Ascending aorta (tissue), 2 donors: ENCODE results near the gene ULK3. TPM values are rescaled to one million over a fixed set of nuclear protein-coding genes. Genes with fewer than 3 reads are reported as not detected.

ENCODE experiments used
- DNase-seq, 2 donors: peaks; one replicate each; pipeline ENCODE4 v3.0.0-alpha.2; 2019; ENCODE audit warnings: low spot score in 2 of 2
- H3K27ac ChIP-seq, 2 donors: fragments of 200-600 bp; sonication (generic); one replicate each; pipeline ENCODE4 v1.5.1; 2016 to 2017; ENCODE audit warnings: mild to moderate bottlenecking in 1 of 2
- H3K27me3 ChIP-seq: fragments of 200-600 bp; sonication (generic); one replicate; pipeline ENCODE4 v1.5.1; 2017
- H3K36me3 ChIP-seq, 2 donors: fragments of 200-600 bp; sonication (generic); one replicate each; pipeline ENCODE4 v1.5.1; 2016
- H3K4me1 ChIP-seq, 2 donors: fragments of 200-600 bp; sonication (generic); one replicate each; pipeline ENCODE4 v1.5.1; 2016 to 2017; ENCODE audit warnings: mild to moderate bottlenecking in 1 of 2
- H3K4me3 ChIP-seq, 2 donors: fragments of 200-600 bp; sonication (generic); one replicate each; pipeline ENCODE4 v1.5.1; 2016 to 2017; ENCODE audit warnings: mild to moderate bottlenecking in 1 of 2
- H3K9me3 ChIP-seq, 2 donors: fragments of 200-600 bp; sonication (generic); one replicate each; pipeline ENCODE4 v1.5.1; 2016
- CTCF ChIP-seq, 3 experiments: fragments of 200-600 bp in 2 of 3; fragments of 450-650 bp in 1 of 3; sonication (generic) in 2 of 3; IDR thresholded peaks; one replicate each; pipeline ENCODE4 v1.5.1; 2016 to 2019; ENCODE audit warnings: antibody characterized with exemption in 3 of 3, mild to moderate bottlenecking in 1 of 3, moderate library complexity in 1 of 3
- intact Hi-C: fragments of 100-400 bp; cut with DNase I; formaldehyde crosslinking; loops from one replicate; pipeline ENCODE4 v1.15.1; 2023
- total RNA-seq: library from RNA; depleted of rRNA; stranded (reverse); fragments of >200 nt; gene quantifications from one replicate; pipeline ENCODE4 v1.1.0, GENCODE V29; 2016

ULK3 gene
- total RNA-seq, 1 donor from 2014 or later = 54.0 TPM

DNA sequence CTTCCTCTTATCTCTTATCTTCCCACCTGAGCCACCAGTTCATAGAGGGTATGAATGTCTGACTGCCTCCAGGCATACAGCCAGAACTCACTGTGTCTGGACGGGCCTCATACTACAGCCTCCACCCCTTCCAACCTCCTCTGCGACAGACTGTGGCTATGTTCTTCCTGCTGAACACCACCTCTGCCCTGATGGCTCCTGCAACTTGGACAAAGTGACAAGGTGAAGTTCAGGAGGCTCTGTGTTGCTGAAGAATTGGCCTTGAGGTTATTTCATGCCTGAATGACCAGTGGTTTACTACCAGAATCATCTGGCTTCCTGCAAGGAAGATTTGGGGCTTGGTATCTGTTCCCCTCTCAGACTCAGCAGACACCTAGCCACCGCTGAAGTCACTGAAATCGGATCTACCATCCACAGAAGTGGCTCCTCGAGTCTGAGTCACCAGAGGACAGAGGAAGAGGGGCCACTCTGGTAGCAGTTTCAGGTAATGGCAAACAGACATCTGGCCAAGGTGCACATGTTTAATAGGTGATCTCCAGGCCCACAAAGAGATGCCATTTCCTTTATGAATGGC is 14.2 kb upstream of the ULK3 start:
- H3K4me1 ChIP-seq = peaks cover 0 to 5% of the 10 kb centered on the region in 2 donors

GRCh38 chr15:74856537-74856936 is 13.6 kb upstream of the ULK3 start:
- H3K9me3 ChIP-seq = no peaks in the 10 kb centered on the region
- no peak overlapping the region for H3K27ac ChIP-seq
- peaks cover 0 to 5% of the 10 kb centered on the region in 2 donors for H3K4me1 ChIP-seq
- intact Hi-C loops = no loop called here
- H3K27me3 ChIP-seq = no peaks in the 10 kb centered on the region
- no peak for TF ChIP-seq CTCF (IDR thresholded peaks at IDR 0.05)
- H3K36me3 ChIP-seq = peaks cover 27 to 29% of the 10 kb centered on the region in 2 donors
- DNase-seq = no peak
- no peak overlapping the region for H3K4me3 ChIP-seq

More for the DNA sequence above, 14.2 kb upstream of the ULK3 start:
- Histone ChIP-seq H3K36me3 (peaks cover 21 to 23% of the 10 kb centered on the region in 2 donors), H3K27me3 (no peaks in the 10 kb centered on the region), H3K27ac (no peak overlapping the region), H3K9me3 (no peaks in the 10 kb centered on the region), H3K4me3 (no peak overlapping the region)
- no peak for DNase-seq
- no peak for TF ChIP-seq CTCF (IDR thresholded peaks at IDR 0.05)
- intact Hi-C loops = no loop called here

DNA sequence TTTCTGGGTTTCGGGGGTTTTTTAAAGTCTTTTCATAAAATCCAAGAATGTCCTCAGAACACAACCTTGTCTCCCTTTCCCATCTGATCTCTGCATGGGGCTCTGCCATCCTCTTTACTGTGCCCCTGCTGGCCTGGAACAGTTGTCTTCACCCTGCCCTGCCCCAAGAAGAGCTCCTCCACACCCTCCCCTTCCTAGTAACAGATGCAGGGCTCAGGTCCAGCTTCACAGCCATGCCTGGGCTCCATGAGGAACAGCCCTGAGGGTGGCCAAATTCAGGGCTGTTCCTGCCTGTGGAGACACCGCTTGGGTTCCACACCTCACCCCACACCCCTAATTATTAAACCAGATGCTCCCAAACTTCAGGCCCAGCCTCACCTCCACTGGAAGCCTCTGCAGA is 12.9 kb upstream of the ULK3 start:
- H3K9me3 ChIP-seq = no peaks in the 10 kb centered on the region
- no peak overlapping the region for H3K27ac ChIP-seq
- peaks cover 34 to 36% of the 10 kb centered on the region in 2 donors for H3K36me3 ChIP-seq
- H3K4me3 ChIP-seq = no peak overlapping the region
- intact Hi-C loops = no loop called here
- peaks cover 0 to 5% of the 10 kb centered on the region in 2 donors for H3K4me1 ChIP-seq
- H3K27me3 ChIP-seq = no peaks in the 10 kb centered on the region
- no peak for TF ChIP-seq CTCF (IDR thresholded peaks at IDR 0.05)
- DNase-seq = no peak

DNA sequence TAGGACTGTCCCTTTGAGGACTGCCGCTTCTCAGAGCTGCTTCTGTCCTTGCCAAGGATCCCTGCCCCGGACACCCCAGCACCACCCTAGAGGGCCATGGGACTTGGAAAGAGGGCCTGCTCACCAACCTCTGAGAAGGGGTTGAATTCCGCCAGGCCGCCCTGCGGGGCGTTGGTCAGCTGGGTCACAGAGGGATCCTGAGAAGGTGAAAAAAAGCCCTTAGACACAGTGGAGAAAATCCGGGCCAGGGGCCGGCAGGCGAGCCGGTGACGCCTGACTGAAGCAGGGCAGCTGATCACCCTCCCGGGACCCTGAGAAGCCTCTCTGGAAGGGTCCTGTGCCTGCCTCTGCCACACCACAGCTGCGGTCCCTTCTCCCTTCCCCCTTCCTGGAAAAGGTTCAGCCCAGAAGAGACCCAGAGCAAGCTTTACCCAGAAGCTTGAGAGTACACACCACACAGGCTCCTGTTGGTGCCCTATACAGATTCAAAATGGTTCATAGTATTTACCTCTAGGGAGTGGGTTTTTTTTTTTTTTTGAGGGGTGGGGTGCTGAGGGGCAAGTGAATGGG is 11.6 kb upstream of the ULK3 start:
- Histone ChIP-seq H3K4me1 (peaks cover 0 to 2% of the 10 kb centered on the region in 2 donors), H3K4me3 (no peak overlapping the region), H3K27ac (no peak overlapping the region), H3K36me3 (peaks cover 47 to 49% of the 10 kb centered on the region in 2 donors), H3K9me3 (no peaks in the 10 kb centered on the region), H3K27me3 (no peaks in the 10 kb centered on the region)
- intact Hi-C loops = no loop called here
- no peak for DNase-seq
- no peak for TF ChIP-seq CTCF (IDR thresholded peaks at IDR 0.05)

DNA sequence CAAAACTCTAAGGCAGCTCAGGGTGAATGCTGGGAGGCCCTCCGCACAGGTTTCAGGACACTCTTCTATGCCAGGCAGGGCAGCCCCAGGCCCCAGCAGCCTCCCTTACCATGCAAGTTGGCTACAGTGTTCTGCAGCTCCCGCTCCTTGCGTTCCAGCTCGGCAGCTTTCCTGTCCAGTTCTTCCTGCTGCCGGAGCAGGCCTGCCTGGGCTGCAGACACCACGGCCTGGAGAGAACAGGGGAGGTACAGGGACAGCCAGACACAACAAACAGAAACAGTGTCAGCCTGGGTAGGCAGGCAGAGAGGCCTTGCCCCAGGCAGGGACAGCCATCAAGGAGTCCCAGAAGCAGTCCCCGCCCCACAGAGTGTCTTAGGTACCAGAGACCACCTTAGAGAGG is 9.0 kb upstream of the ULK3 start:
- H3K36me3 ChIP-seq = peaks cover 65 to 74% of the 10 kb centered on the region in 2 donors
- no peak overlapping the region for H3K4me3 ChIP-seq
- H3K4me1 ChIP-seq = no peaks in the 10 kb centered on the region
- intact Hi-C loops = no loop called here
- no peak for DNase-seq
- H3K27ac ChIP-seq = no peak overlapping the region
- no peak for TF ChIP-seq CTCF (IDR thresholded peaks at IDR 0.05)
- H3K27me3 ChIP-seq = no peaks in the 10 kb centered on the region
- H3K9me3 ChIP-seq = no peaks in the 10 kb centered on the region
